H9 (cell line): ENCODE data around the gene IQCK. TPM values are rescaled to one million over a fixed set of nuclear protein-coding genes. Genes with fewer than 3 reads are reported as not detected.
A peak's percentile ranks its signal among the peaks of the same experiment; 100 is the strongest.

ENCODE experiments used
- DNase-seq: peaks from one replicate; pipeline ENCODE4 v3.0.0-alpha.2; 2017
- H2AFZ ChIP-seq: one replicate; pipeline ENCODE4 v1.6.1; 2013; ENCODE audit warnings: mild to moderate bottlenecking, low read length, control low read depth, moderate library complexity
- H2AK5ac ChIP-seq: 2 replicates; pipeline ENCODE4 v1.6.1; 2013; ENCODE audit warnings: low read length, control low read depth, mixed read lengths; ENCODE audit not compliant: insufficient read length
- H2BK120ac ChIP-seq: one replicate; pipeline ENCODE4 v1.6.1; 2013; ENCODE audit warnings: low read depth, mild to moderate bottlenecking, low read length, control low read depth, inconsistent platforms; ENCODE audit not compliant: poor library complexity, severe bottlenecking
- H2BK12ac ChIP-seq: 2 replicates; pipeline ENCODE4 v1.6.1; 2013; ENCODE audit warnings: low read length, control low read depth, mixed read lengths, low read depth; ENCODE audit not compliant: insufficient read length
- H2BK15ac ChIP-seq: 2 replicates; pipeline ENCODE4 v1.6.1; 2013; ENCODE audit warnings: low read depth, low read length, control low read depth
- H2BK20ac ChIP-seq: one replicate; pipeline ENCODE4 v1.6.1; 2013; ENCODE audit warnings: low read depth, mild to moderate bottlenecking, low read length, control low read depth, inconsistent platforms; ENCODE audit not compliant: poor library complexity, severe bottlenecking
- H2BK5ac ChIP-seq: 2 replicates; pipeline ENCODE4 v1.6.1; 2013; ENCODE audit warnings: low read length, control low read depth, mixed read lengths; ENCODE audit not compliant: insufficient read length
- H3K14ac ChIP-seq: 2 replicates; pipeline ENCODE4 v1.6.1; 2013; ENCODE audit warnings: low read length, control low read depth; ENCODE audit not compliant: insufficient read depth
- H3K18ac ChIP-seq: 2 replicates; pipeline ENCODE4 v1.6.1; 2013; ENCODE audit warnings: low read depth, mild to moderate bottlenecking, mixed read lengths, low read length, control low read depth; ENCODE audit not compliant: insufficient read length
- H3K23ac ChIP-seq: 2 replicates; pipeline ENCODE4 v1.6.1; 2013; ENCODE audit warnings: low read length, control low read depth, mixed read lengths, low read depth; ENCODE audit not compliant: insufficient read length
- H3K23me2 ChIP-seq: 2 replicates; pipeline ENCODE4 v1.6.1; 2013; ENCODE audit warnings: low read depth, mild to moderate bottlenecking, mixed read lengths, low read length, control low read depth; ENCODE audit not compliant: insufficient read length, poor library complexity, severe bottlenecking
- H3K27ac ChIP-seq: 2 replicates; pipeline ENCODE4 v1.5.1; 2013; ENCODE audit warnings: low read length, control low read depth, mixed read lengths, low read depth; ENCODE audit not compliant: insufficient read length
- H3K27me3 ChIP-seq: 2 replicates; pipeline ENCODE4 v1.6.1; 2013; ENCODE audit warnings: low read length, control low read depth, inconsistent platforms; ENCODE audit not compliant: insufficient read depth
- H3K4ac ChIP-seq: 2 replicates; pipeline ENCODE4 v1.6.1; 2013; ENCODE audit warnings: low read depth, mild to moderate bottlenecking, control low read depth, inconsistent platforms, low read length, moderate library complexity
- H3K4me1 ChIP-seq: 2 replicates; pipeline ENCODE4 v1.6.1; 2013; ENCODE audit warnings: low read length, control low read depth, inconsistent platforms; ENCODE audit not compliant: insufficient read depth
- H3K4me2 ChIP-seq: 2 replicates; pipeline ENCODE4 v1.6.1; 2013; ENCODE audit warnings: low read length, control low read depth, mixed read lengths; ENCODE audit not compliant: insufficient read length, insufficient read depth
- H3K56ac ChIP-seq: 2 replicates; pipeline ENCODE4 v1.6.1; 2013; ENCODE audit warnings: low read depth, mild to moderate bottlenecking, mixed read lengths, low read length, control low read depth; ENCODE audit not compliant: insufficient read length
- H3K79me1 ChIP-seq: 2 replicates; pipeline ENCODE4 v1.6.1; 2013; ENCODE audit warnings: low read depth, mild to moderate bottlenecking, moderate library complexity, low read length, control low read depth, inconsistent platforms; ENCODE audit not compliant: insufficient read depth, poor library complexity, severe bottlenecking
- H3K79me2 ChIP-seq: 2 replicates; pipeline ENCODE4 v1.6.1; 2013; ENCODE audit warnings: low read length, control low read depth, inconsistent platforms; ENCODE audit not compliant: insufficient read depth
- H3K9ac ChIP-seq: 2 replicates; pipeline ENCODE4 v1.6.1; 2013; ENCODE audit warnings: low read length, control low read depth, mixed read lengths; ENCODE audit not compliant: insufficient read length; ENCODE audit errors: extremely low read depth
- H3K9me3 ChIP-seq: one replicate; pipeline ENCODE4 v1.6.1; 2013; ENCODE audit warnings: low read depth, low read length, inconsistent platforms; ENCODE audit not compliant: control insufficient read depth
- H3T11ph ChIP-seq: one replicate; pipeline ENCODE4 v1.6.1; 2013; ENCODE audit warnings: mild to moderate bottlenecking, low read length, control low read depth, inconsistent platforms
- H4K20me1 ChIP-seq: one replicate; pipeline ENCODE4 v1.6.1; 2013; ENCODE audit not compliant: control insufficient read depth, insufficient read length, insufficient read depth
- H4K5ac ChIP-seq: 2 replicates; pipeline ENCODE4 v1.6.1; 2013; ENCODE audit warnings: low read depth, mild to moderate bottlenecking, mixed read lengths, low read length, control low read depth; ENCODE audit not compliant: insufficient read length
- H4K8ac ChIP-seq: replicated peaks from 2 replicates; pipeline ENCODE4 v1.6.1; 2013; ENCODE audit warnings: low read length, control low read depth, mixed read lengths, low read depth; ENCODE audit not compliant: insufficient read length
- H4K91ac ChIP-seq: 2 replicates; pipeline ENCODE4 v1.6.1; 2013; ENCODE audit warnings: low read depth, mild to moderate bottlenecking, moderate library complexity, mixed read lengths, low read length, control low read depth; ENCODE audit not compliant: insufficient read length
- H3K27ac Mint-ChIP-seq, 3 experiments: 2 replicates in 2 of 3; 3 replicates in 1 of 3; pipeline ENCODE4 v1.8.0; 2020 to 2021; ENCODE audit warnings: mixed read lengths in 3 of 3, mild to moderate bottlenecking in 1 of 3, moderate library complexity in 1 of 3
- H3K27me3 Mint-ChIP-seq: 2 replicates; pipeline ENCODE4 v1.8.0; 2021; ENCODE audit warnings: low read depth, mild to moderate bottlenecking, moderate library complexity, mixed read lengths
- H3K36me3 Mint-ChIP-seq, 3 experiments: 2 replicates in 2 of 3; 3 replicates in 1 of 3; pipeline ENCODE4 v1.8.0; 2020 to 2021; ENCODE audit warnings: low read depth in 3 of 3, mixed read lengths in 3 of 3; ENCODE audit not compliant: insufficient read depth in 1 of 3
- H3K4me1 Mint-ChIP-seq, 2 experiments: 2 replicates each; pipeline ENCODE4 v1.8.0; 2020; ENCODE audit warnings: mixed read lengths in 2 of 2
- H3K4me3 Mint-ChIP-seq, 2 experiments: 2 replicates in 1 of 2; 3 replicates in 1 of 2; pipeline ENCODE4 v1.8.0; 2020 to 2021; ENCODE audit warnings: mild to moderate bottlenecking in 2 of 2, mixed read lengths in 2 of 2, moderate library complexity in 1 of 2
- H3K9me3 Mint-ChIP-seq, 2 experiments: 2 replicates in 1 of 2; 3 replicates in 1 of 2; pipeline ENCODE4 v1.8.0; 2020; ENCODE audit warnings: mild to moderate bottlenecking in 2 of 2, mixed read lengths in 2 of 2, moderate library complexity in 1 of 2
- WGBS: extraction: QIAGEN DNeasy Blood & Tissue Kit; methylation state at CpG from one replicate; pipeline ENCODE4 v1.1.7; 2013; ENCODE audit warnings: missing lambda C conversion rate, low lambda C conversion rate, mixed read lengths; ENCODE audit not compliant: insufficient read length; ENCODE audit errors: extremely low coverage; 5-methylcytosine and 5-hydroxymethylcytosine counted together
- total RNA-seq: library from RNA; stranded (reverse); gene quantifications from 2 replicates; pipeline ENCODE4 v1.2.1, GENCODE V29; 2021
- TF ChIP-seq, protein P1 (sequence below): fragments of 200-600 bp; sonication (generic); conservative IDR thresholded peaks from 3 replicates; pipeline ENCODE4 v1.8.0; 2021; ENCODE audit warnings: antibody characterized with exemption, mild to moderate bottlenecking

Gene IQCK
- total RNA-seq, 1 experiment from 2014 or later = 9.0 TPM

DNA sequence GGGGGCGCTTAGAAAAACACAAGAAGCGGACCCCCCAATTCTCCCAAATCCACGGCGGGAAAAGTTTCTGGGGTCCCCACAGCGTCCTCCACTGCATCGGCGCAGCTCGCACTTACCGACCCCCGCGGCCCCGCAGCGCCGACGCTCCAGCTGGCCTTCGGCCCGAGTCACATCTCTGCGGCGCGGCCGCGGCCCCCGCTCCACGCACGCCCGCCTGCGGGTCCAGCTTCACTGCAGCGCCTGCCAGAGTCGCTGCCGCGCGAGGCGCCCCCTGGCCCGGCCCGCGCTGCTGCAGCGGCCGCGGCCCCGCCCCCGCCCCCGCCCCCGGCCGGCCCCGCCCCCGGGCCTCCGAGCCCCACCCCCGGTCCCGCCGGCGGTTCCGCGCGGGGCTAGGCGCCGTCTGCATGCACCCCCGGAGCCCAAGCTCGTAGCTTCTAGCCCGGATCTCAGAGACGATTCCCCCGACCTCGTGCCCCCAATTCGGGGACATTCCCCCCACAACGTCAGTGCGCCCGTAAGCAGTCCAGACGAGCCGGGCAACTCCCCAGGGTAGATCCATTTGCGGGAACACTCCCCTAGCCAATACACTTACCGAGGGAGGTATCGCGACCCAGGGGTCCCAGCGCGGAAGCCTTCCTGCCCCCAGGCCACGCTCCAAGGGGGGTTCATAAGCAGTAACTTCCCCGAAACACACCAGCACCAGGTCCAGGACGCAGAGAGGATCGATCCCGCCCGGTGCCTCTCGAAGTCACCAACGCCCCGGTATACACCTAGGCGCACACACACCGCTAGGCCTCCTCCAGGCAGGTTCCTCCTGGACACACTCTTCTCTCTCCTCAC is 166.8 kb downstream of the IQCK start, which contains the start of gene GPRC5B:
Gene GPRC5B (minus strand): TSS at position 238 of the 840 bp plus-strand sequence. CDS start 12,003 bp downstream, outside the sequence.
- no peak within 1 kb of the TSS for H4K8ac ChIP-seq
- peaks cover 11% of the 10 kb centered on the region for H3K79me1 ChIP-seq
- DNase-seq = peak; percentile 63
- no peak within 1 kb of the TSS for H2BK20ac ChIP-seq
- Mint-ChIP-seq H3K4me3 (peak within 1 kb of the TSS; percentile 74 to 88), H3K4me1 (peaks cover 31 to 35% of the 10 kb centered on the region in 2 experiments), H3K27ac (peak within 1 kb of the TSS in 1 of 3 experiments; percentile 62; a peak in 4 of 7 replicates), H3K36me3 (peaks cover 10 to 18% (median 16%) of the 10 kb centered on the region in 3 experiments), H3K9me3 (peaks cover 0 to 3% of the 10 kb centered on the region in 2 experiments; a peak in 1 of 5 replicates), H3K27me3 (peaks cover 13% of the 10 kb centered on the region)
- no CpG with 5 or more reads among the region's 85 CpGs for WGBS
- TF ChIP-seq, protein P1, sequence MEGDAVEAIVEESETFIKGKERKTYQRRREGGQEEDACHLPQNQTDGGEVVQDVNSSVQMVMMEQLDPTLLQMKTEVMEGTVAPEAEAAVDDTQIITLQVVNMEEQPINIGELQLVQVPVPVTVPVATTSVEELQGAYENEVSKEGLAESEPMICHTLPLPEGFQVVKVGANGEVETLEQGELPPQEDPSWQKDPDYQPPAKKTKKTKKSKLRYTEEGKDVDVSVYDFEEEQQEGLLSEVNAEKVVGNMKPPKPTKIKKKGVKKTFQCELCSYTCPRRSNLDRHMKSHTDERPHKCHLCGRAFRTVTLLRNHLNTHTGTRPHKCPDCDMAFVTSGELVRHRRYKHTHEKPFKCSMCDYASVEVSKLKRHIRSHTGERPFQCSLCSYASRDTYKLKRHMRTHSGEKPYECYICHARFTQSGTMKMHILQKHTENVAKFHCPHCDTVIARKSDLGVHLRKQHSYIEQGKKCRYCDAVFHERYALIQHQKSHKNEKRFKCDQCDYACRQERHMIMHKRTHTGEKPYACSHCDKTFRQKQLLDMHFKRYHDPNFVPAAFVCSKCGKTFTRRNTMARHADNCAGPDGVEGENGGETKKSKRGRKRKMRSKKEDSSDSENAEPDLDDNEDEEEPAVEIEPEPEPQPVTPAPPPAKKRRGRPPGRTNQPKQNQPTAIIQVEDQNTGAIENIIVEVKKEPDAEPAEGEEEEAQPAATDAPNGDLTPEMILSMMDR = 0 out of 3 replicates have a peak, but pooled peaks have one; percentile 12
- H3K14ac ChIP-seq = peak within 1 kb of the TSS; percentile 75
- peak within 1 kb of the TSS; percentile 65 for H3K9ac ChIP-seq
- H2BK12ac ChIP-seq = no peak within 1 kb of the TSS
- H2AFZ ChIP-seq = no peak within 1 kb of the TSS
- H3K4ac ChIP-seq = no peak within 1 kb of the TSS
- no peak within 1 kb of the TSS for H4K91ac ChIP-seq
- no peaks in the 10 kb centered on the region for H3K4me1 ChIP-seq
- H3K4me2 ChIP-seq = peak within 1 kb of the TSS; percentile 90
- no peak within 1 kb of the TSS for H2BK15ac ChIP-seq
- no peak within 1 kb of the TSS for H3K23ac ChIP-seq
- H3K27me3 ChIP-seq = no peaks in the 10 kb centered on the region; the same call in 1 of the 2 replicates
- no peak within 1 kb of the TSS for H4K5ac ChIP-seq
- no peak within 1 kb of the TSS for H2BK5ac ChIP-seq
- no peak within 1 kb of the TSS for H3K27ac ChIP-seq
- peaks cover 8% of the 10 kb centered on the region; the same call in 1 of the 2 replicates for H3K79me2 ChIP-seq
- H3K23me2 ChIP-seq = peaks cover 20% of the 10 kb centered on the region
- H2BK120ac ChIP-seq = no peak within 1 kb of the TSS
- no peak within 1 kb of the TSS for H3K56ac ChIP-seq
- no peak within 1 kb of the TSS for H2AK5ac ChIP-seq
- no peak within 1 kb of the TSS for H3K18ac ChIP-seq
- H4K20me1 ChIP-seq = no peaks in the 10 kb centered on the region
- H3T11ph ChIP-seq = no peak within 1 kb of the TSS
- no peaks in the 10 kb centered on the region for H3K9me3 ChIP-seq
